K562 (cell line): ENCODE results near the gene RSPH6A. TPM values are rescaled to one million over a fixed set of nuclear protein-coding genes. Genes with fewer than 3 reads are reported as not detected.
A peak's percentile ranks its signal among the peaks of the same experiment; 100 is the strongest.

ENCODE experiments used
- FOXK2 ChIP-seq, 2 experiments: fragments of 450-650 bp; IDR thresholded peaks in 1 of 2; conservative IDR thresholded peaks in 1 of 2; 2 replicates each; pipeline ENCODE4 v1.6.1; 2016; ENCODE audit warnings: low read depth in 2 of 2, mild to moderate bottlenecking in 1 of 2
- MAZ ChIP-seq, 2 experiments: fragments of 450-650 bp in 1 of 2; sonication (generic) in 1 of 2; formaldehyde crosslinking; IDR thresholded peaks in 1 of 2; conservative IDR thresholded peaks in 1 of 2; 2 replicates each; pipeline versions ENCODE4 v1.4.0 to v1.5.0; 2020; ENCODE audit warnings: mild to moderate bottlenecking in 1 of 2, missing genetic modification reagents in 1 of 2
- MEIS2 ChIP-seq: fragments of 450-650 bp; IDR thresholded peaks from 2 replicates; pipeline ENCODE4 v1.6.1; 2014; ENCODE audit warnings: mild to moderate bottlenecking; ENCODE audit not compliant: partially characterized antibody
- MNT ChIP-seq, 2 experiments: fragments of 450-650 bp; conservative IDR thresholded peaks; 2 replicates each; pipeline ENCODE4 v1.6.1; 2017; ENCODE audit warnings: mild to moderate bottlenecking in 2 of 2, moderate library complexity in 2 of 2
- MTA2 ChIP-seq: fragments of 450-650 bp; IDR thresholded peaks from 2 replicates; pipeline ENCODE4 v1.6.1; 2016; ENCODE audit warnings: low read depth
- NFYB ChIP-seq: IDR thresholded peaks from 2 replicates; pipeline ENCODE4 v1.6.1; 2011; ENCODE audit warnings: mild to moderate bottlenecking, moderate library complexity; ENCODE audit not compliant: insufficient read length; ENCODE audit errors: extremely low read depth
- NR4A1 ChIP-seq, 2 experiments: fragments of 250-450 bp in 1 of 2; fragments of 450-650 bp in 1 of 2; sonication (Bioruptor Pico) in 1 of 2; IDR thresholded peaks; 2 replicates each; pipeline versions ENCODE4 v1.4.0 to v1.6.1; 2016 to 2020; ENCODE audit warnings: mild to moderate bottlenecking in 2 of 2, missing compliant biosample characterization in 1 of 2, missing genetic modification characterization in 1 of 2, moderate library complexity in 1 of 2
- POLR2AphosphoS2 ChIP-seq: IDR thresholded peaks from 2 replicates; pipeline ENCODE4 v1.6.1; 2012; ENCODE audit warnings: low read length, improper control_type of control experiment
- STAG1 ChIP-seq: sonication (generic); formaldehyde crosslinking; IDR thresholded peaks from 2 replicates; pipeline ENCODE4 v1.5.0; 2020; ENCODE audit warnings: missing genetic modification reagents, borderline replicate concordance
- ZBTB33 ChIP-seq: sonication (generic); formaldehyde crosslinking; IDR thresholded peaks from 2 replicates; pipeline ENCODE4 v1.8.1; 2023; ENCODE audit warnings: mild to moderate bottlenecking, missing genetic modification reagents
- ZNF224 ChIP-seq: sonication (generic); formaldehyde crosslinking; IDR thresholded peaks from 2 replicates; pipeline ENCODE4 v1.8.0; 2022; ENCODE audit warnings: mild to moderate bottlenecking, missing genetic modification reagents
- ZNF24 ChIP-seq: fragments of 450-650 bp; IDR thresholded peaks from 2 replicates; pipeline ENCODE4 v1.6.1; 2016
- ZNF263 ChIP-seq: sonication (generic); formaldehyde crosslinking; IDR thresholded peaks from 2 replicates; pipeline ENCODE4 v1.8.0; 2022; ENCODE audit warnings: mild to moderate bottlenecking, missing genetic modification reagents, borderline replicate concordance
- polyA plus RNA-seq, 8 experiments: library from polyadenylated mRNA; depleted of rRNA in 4 of 8; stranded (reverse) in 5 of 8; unstranded in 3 of 8; fragments of >200 nt; fragmentation: Nextera tagmentation in 2 of 8; fragmentation: Illumina TruSeq in 1 of 8; extraction: Ambion mirVana in 2 of 8; extraction: Trizol in 1 of 8; gene quantifications; 2 replicates each; pipeline versions ENCODE4 v1.2.1 to v1.2.3, GENCODE V29; 2011 to 2014; ENCODE audit warnings: inconsistent platforms in 1 of 8, missing spikeins in 1 of 8
- total RNA-seq, 7 experiments: library from RNA; depleted of rRNA in 6 of 7; stranded (reverse); fragments of >200 nt in 6 of 7; fragmentation: Illumina TruSeq in 2 of 7; extraction: Trizol in 2 of 7; gene quantifications; 2 replicates each; pipeline versions ENCODE4 v1.2.1 to v1.2.3, GENCODE V29; 2011 to 2021; ENCODE audit warnings: low replicate concordance in 1 of 7
- TF ChIP-seq, protein P1 (sequence below): fragments of 450-650 bp; formaldehyde crosslinking; IDR thresholded peaks from 2 replicates; pipeline ENCODE4 v1.4.0; 2022; ENCODE audit warnings: missing genetic modification characterization
- TF ChIP-seq, protein P2 (sequence below): fragments of 250-450 bp; sonication (Bioruptor Pico); IDR thresholded peaks from 2 replicates; pipeline ENCODE4 v1.4.0; 2020; ENCODE audit warnings: mild to moderate bottlenecking, moderate library complexity
- TF ChIP-seq, protein P3 (sequence below), 2 experiments: fragments of 450-650 bp in 1 of 2; sonication (generic) in 1 of 2; formaldehyde crosslinking; conservative IDR thresholded peaks; 2 replicates each; pipeline versions ENCODE4 v1.4.0 to v1.8.1; 2020 to 2022; ENCODE audit warnings: mild to moderate bottlenecking in 1 of 2, missing genetic modification reagents in 1 of 2

Gene RSPH6A
- total and polyA plus RNA-seq, 9 of the 15 experiments (the other 6 are each of a cell fraction or from before 2014, with no cell fraction given) = 0.03 to 0.15 (median 0.07) TPM; not detected in 5

DNA sequence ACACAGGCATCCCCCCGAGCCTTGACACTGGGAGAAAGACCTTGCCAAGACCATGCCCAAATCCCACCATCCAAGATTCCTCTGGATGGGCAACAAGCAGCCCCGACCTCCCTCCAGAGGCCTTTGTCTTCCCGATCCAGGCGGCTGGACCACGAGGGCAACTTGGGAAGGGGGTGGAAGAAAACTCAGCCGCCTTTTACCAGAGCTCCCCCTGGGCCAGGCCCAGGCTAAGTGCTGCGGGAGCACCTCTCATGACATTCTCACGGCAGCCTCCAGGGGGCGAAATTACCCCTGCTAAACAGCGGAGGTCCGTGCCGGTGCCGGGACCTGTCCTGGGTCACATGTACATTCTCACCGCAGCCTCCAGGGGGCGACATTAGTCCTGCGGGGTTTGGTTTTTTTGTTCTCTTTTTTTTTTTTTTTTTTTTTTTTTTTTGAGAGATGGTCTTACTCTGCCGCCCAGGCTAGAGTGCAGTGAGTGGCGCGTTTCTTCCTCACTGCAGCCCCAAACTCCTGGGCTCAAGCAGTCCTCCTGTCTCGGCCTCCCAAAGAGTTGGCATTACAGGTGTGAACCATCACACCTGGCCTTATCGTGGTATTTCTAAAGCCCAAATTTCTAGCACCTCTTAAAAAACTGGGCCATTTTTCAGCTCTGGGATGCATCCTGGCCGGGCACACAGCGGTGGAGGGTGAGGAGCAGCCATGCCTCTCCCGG, 2.1 kb upstream of the RSPH6A start (continued):
- TF ChIP-seq, protein P1, sequence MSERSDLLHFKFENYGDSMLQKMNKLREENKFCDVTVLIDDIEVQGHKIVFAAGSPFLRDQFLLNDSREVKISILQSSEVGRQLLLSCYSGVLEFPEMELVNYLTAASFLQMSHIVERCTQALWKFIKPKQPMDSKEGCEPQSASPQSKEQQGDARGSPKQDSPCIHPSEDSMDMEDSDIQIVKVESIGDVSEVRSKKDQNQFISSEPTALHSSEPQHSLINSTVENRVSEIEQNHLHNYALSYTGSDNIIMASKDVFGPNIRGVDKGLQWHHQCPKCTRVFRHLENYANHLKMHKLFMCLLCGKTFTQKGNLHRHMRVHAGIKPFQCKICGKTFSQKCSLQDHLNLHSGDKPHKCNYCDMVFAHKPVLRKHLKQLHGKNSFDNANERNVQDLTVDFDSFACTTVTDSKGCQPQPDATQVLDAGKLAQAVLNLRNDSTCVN (CRISPR knock-in tag) = no peak
- TF ChIP-seq, protein P2, sequence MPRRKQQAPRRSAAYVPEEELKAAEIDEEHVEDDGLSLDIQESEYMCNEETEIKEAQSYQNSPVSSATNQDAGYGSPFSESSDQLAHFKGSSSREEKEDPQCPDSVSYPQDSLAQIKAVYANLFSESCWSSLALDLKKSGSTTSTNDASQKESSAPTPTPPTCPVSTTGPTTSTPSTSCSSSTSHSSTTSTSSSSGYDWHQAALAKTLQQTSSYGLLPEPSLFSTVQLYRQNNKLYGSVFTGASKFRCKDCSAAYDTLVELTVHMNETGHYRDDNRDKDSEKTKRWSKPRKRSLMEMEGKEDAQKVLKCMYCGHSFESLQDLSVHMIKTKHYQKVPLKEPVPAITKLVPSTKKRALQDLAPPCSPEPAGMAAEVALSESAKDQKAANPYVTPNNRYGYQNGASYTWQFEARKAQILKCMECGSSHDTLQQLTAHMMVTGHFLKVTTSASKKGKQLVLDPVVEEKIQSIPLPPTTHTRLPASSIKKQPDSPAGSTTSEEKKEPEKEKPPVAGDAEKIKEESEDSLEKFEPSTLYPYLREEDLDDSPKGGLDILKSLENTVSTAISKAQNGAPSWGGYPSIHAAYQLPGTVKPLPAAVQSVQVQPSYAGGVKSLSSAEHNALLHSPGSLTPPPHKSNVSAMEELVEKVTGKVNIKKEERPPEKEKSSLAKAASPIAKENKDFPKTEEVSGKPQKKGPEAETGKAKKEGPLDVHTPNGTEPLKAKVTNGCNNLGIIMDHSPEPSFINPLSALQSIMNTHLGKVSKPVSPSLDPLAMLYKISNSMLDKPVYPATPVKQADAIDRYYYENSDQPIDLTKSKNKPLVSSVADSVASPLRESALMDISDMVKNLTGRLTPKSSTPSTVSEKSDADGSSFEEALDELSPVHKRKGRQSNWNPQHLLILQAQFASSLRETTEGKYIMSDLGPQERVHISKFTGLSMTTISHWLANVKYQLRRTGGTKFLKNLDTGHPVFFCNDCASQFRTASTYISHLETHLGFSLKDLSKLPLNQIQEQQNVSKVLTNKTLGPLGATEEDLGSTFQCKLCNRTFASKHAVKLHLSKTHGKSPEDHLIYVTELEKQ = no peak
- TF ChIP-seq POLR2AphosphoS2 = peak; percentile 92; the same call in 1 of the 2 replicates
- TF ChIP-seq ZNF263 = peak; percentile 74; the same call in 1 of the 2 replicates
- TF ChIP-seq MTA2 = no peak
- TF ChIP-seq MAZ (CRISPR knock-in tag; conservative IDR thresholded peaks at IDR 0.05 in 1 of 2, IDR thresholded peaks at IDR 0.05 in 1 of 2) = peak in 1 of 2 experiments; percentile 73; a peak in 2 of 4 replicates
- peak; percentile 41; the same call in 1 of the 2 replicates for TF ChIP-seq STAG1 (CRISPR knock-in tag)
- 0 out of 2 replicates have a peak, but pooled peaks have one; percentile 43 for TF ChIP-seq ZBTB33 (CRISPR knock-in tag)
- TF ChIP-seq ZNF24 = peak; percentile 27; the same call in 1 of the 2 replicates
- TF ChIP-seq ZNF224 (CRISPR knock-in tag) = no peak
- TF ChIP-seq MNT (conservative IDR thresholded peaks at IDR 0.05) = peak in 1 of 2 experiments; percentile 69
- 0 out of 2 replicates have a peak, but pooled peaks have one; percentile 19 for TF ChIP-seq NR4A1 (CRISPR knock-in tag; IDR thresholded peaks at IDR 0.05)
- TF ChIP-seq NR4A1 (tag; IDR thresholded peaks at IDR 0.05) = no peak
- no peak for TF ChIP-seq NFYB
- TF ChIP-seq MEIS2 = no peak
- 0 out of 4 replicates have a peak, but pooled peaks have one; percentile 21 to 29 for TF ChIP-seq FOXK2 (conservative IDR thresholded peaks at IDR 0.05 in 1 of 2, IDR thresholded peaks at IDR 0.05 in 1 of 2; ENCODE audit: low read depth in 2 of 2)
- TF ChIP-seq, protein P3, sequence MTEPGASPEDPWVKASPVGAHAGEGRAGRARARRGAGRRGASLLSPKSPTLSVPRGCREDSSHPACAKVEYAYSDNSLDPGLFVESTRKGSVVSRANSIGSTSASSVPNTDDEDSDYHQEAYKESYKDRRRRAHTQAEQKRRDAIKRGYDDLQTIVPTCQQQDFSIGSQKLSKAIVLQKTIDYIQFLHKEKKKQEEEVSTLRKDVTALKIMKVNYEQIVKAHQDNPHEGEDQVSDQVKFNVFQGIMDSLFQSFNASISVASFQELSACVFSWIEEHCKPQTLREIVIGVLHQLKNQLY (CRISPR knock-in tag; conservative IDR thresholded peaks at IDR 0.05) = no peak
